Measurements from ENCODE around the gene NPM3. TPM values are rescaled to one million over a fixed set of nuclear protein-coding genes. Genes with fewer than 3 reads are reported as not detected.

The NPM3 gene
- total and polyA plus RNA-seq, 4 donors: 3.4 to 24.9 (median 12.4) TPM

DNA sequence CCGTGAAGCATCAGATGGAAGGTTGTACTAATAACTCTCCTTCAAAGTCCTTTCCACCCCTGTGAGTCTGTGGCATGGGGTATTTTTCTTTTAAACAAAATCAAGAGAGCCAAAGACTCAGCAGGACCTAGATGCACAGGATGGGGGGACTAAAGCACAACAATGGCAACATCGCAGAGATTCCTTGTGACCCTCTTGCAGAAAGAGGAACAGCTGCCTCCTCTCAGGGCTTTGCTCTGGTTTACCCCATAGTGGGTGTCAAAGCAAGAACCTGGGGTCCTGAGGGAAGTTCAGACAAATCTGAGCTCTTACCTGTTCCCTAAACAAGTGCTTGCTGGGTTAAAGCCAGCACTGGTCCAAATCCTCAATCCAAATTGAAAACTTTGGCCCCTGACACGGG is 46.6 kb downstream of the NPM3 start:
- Histone ChIP-seq H3K36me3 (ENCODE audit: control insufficient read depth in 4 of 4, insufficient read depth in 3 of 4, low read depth in 1 of 4, low read length in 3 of 4) (no peaks in the 10 kb centered on the region), H3K27ac (ENCODE audit: low read depth in 1 of 2, low read length in 2 of 2) (no peak overlapping the region), H3K9me3 (ENCODE audit: control insufficient read depth in 4 of 4, low read length in 3 of 4) (no peaks in the 10 kb centered on the region), H3K4me3 (ENCODE audit: low read depth in 1 of 3, low read length in 3 of 3) (no peak overlapping the region), H3K9ac (ENCODE audit: low read depth in 1 of 2, low read length in 2 of 2) (no peak overlapping the region), H3K27me3 (ENCODE audit: control insufficient read depth in 4 of 4, insufficient read depth in 4 of 4, low read length in 3 of 4) (no peaks in the 10 kb centered on the region), H3K4me1 (ENCODE audit: control insufficient read depth in 4 of 4, insufficient read depth in 4 of 4, low read length in 3 of 4) (no peaks in the 10 kb centered on the region)
- TF ChIP-seq ZBTB33 (IDR thresholded peaks at IDR 0.05) (no peak), NR2F2 (IDR thresholded peaks at IDR 0.05) (no peak), JUND (IDR thresholded peaks at IDR 0.05) (no peak)
- DNase-seq (ENCODE audit: low spot score): no peak
- WGBS: 74% methylated on average over 3 of the region's 3 CpGs

DNA sequence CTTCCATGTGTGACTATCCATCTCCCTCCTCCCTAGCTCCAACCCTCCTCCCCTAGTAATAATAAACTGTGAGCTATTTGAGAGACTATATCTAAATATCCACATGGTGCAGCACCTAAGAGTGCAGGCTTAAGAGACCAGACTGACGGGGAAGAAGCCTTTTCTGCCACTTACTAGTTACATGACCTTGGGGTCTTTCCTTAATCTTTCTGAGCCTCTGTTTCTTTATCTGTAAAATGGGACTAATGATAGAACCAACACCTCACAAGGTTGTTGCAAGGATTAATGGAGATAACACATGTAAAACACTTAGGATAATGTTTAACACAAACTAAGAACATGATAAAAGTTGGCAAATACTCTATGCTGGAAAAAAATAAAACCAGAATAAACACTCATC is 51.1 kb downstream of the NPM3 start:
- 84% methylated on average over 1 of the region's 1 CpG for WGBS
- no peaks in the 10 kb centered on the region for H3K9me3 ChIP-seq (ENCODE audit: control insufficient read depth in 4 of 4, low read length in 3 of 4)

More for the DNA sequence above, 51.1 kb downstream of the NPM3 start:
- DNase-seq (ENCODE audit: low spot score): no peak
- TF ChIP-seq SP1 (IDR thresholded peaks at IDR 0.05) (no peak), NR2F2 (IDR thresholded peaks at IDR 0.05) (no peak), FOXA2 (IDR thresholded peaks at IDR 0.05) (no peak), RAD21 (IDR thresholded peaks at IDR 0.05) (no peak), CTCF (IDR thresholded peaks at IDR 0.05; ENCODE audit: low read depth, low read length, missing input control) (no peak), REST (IDR thresholded peaks at IDR 0.05) (no peak), HNF4G (IDR thresholded peaks at IDR 0.05) (no peak), ZBTB33 (IDR thresholded peaks at IDR 0.05) (no peak), HNF4A (conservative IDR thresholded peaks at IDR 0.05) (no peak), FOXA1 (IDR thresholded peaks at IDR 0.05) (no peak), JUND (IDR thresholded peaks at IDR 0.05) (no peak)
- TF ChIP-seq, protein P1, sequence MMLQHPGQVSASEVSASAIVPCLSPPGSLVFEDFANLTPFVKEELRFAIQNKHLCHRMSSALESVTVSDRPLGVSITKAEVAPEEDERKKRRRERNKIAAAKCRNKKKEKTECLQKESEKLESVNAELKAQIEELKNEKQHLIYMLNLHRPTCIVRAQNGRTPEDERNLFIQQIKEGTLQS (IDR thresholded peaks at IDR 0.05): no peak
- TF ChIP-seq, protein P2, sequence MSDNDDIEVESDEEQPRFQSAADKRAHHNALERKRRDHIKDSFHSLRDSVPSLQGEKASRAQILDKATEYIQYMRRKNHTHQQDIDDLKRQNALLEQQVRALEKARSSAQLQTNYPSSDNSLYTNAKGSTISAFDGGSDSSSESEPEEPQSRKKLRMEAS (IDR thresholded peaks at IDR 0.05): no peak
- no peaks in the 10 kb centered on the region for H3K4me1 ChIP-seq (ENCODE audit: control insufficient read depth in 4 of 4, insufficient read depth in 4 of 4, low read length in 3 of 4)
- no peak overlapping the region for H3K27ac ChIP-seq (ENCODE audit: low read depth in 1 of 2, low read length in 2 of 2)
- H3K9ac ChIP-seq (ENCODE audit: low read depth in 1 of 2, low read length in 2 of 2): no peak overlapping the region
- H3K4me3 ChIP-seq (ENCODE audit: low read depth in 1 of 3, low read length in 3 of 3): no peak overlapping the region
- no peaks in the 10 kb centered on the region for H3K36me3 ChIP-seq (ENCODE audit: control insufficient read depth in 4 of 4, insufficient read depth in 3 of 4, low read depth in 1 of 4, low read length in 3 of 4)
- no peaks in the 10 kb centered on the region for H3K27me3 ChIP-seq (ENCODE audit: control insufficient read depth in 4 of 4, insufficient read depth in 4 of 4, low read length in 3 of 4)

Other genes starting within 250 kb of the NPM3 start
- 10 to 100 TPM; 11.3 to 13.0 TPM for gene POLL, start 195.2 kb downstream of the NPM3 start, total RNA-seq
- 1 to 10 TPM; 8.8 to 9.2 TPM for gene POLL, start 195.2 kb downstream of the NPM3 start, polyA plus RNA-seq
- gene DPCD, start 195.1 kb downstream of the NPM3 start, total RNA-seq: 1 to 10 TPM; 5.1 to 5.9 TPM
- 1 to 10 TPM; 5.3 to 6.9 TPM for gene DPCD, start 195.1 kb downstream of the NPM3 start, polyA plus RNA-seq
- 10 to 100 TPM; 25.9 to 54.1 TPM for gene FBXW4, start 88.3 kb downstream of the NPM3 start, total RNA-seq
- 10 to 100 TPM in 1 of 2 donors, 1 to 10 TPM in 1; 5.4 to 15.1 TPM for gene FBXW4, start 88.3 kb downstream of the NPM3 start, polyA plus RNA-seq
- under 1 TPM in 1 of 2 donors, not detected in 1; 0.42 TPM for gene FGF8, start 7.3 kb downstream of the NPM3 start, total RNA-seq
- gene FGF8, start 7.3 kb downstream of the NPM3 start, polyA plus RNA-seq: not detected
- gene OGA, start 35.0 kb upstream of the NPM3 start, total RNA-seq: 10 to 100 TPM; 60.5 to 64.3 TPM
- gene OGA, start 35.0 kb upstream of the NPM3 start, polyA plus RNA-seq: 10 to 100 TPM; 18.0 to 22.2 TPM
- 1 to 10 TPM in 1 of 2 donors, under 1 TPM in 1; 0.98 to 2.0 TPM for gene KCNIP2, start 60.4 kb upstream of the NPM3 start, total RNA-seq
- under 1 TPM; 0.18 to 0.46 TPM for gene KCNIP2, start 60.4 kb upstream of the NPM3 start, polyA plus RNA-seq